ENCODE results near the gene EIF5A. TPM values are rescaled to one million over a fixed set of nuclear protein-coding genes. Genes with fewer than 3 reads are reported as not detected.

Gene EIF5A
- total and polyA plus RNA-seq, 9 of the 15 experiments (the other 6 are each of a cell fraction or from before 2014, with no cell fraction given) = 22.9 to 1,163 (median 772) TPM

- TF ChIP-seq ZNF318 (IDR thresholded peaks at IDR 0.05; ENCODE audit: borderline replicate concordance in 1 of 2, low read depth in 1 of 2) (peak in 1 of 2 experiments; percentile 45; a peak in 1 of 4 replicates), MNT (conservative IDR thresholded peaks at IDR 0.05) (0 out of 4 replicates have a peak, but pooled peaks of 1 of the 2 experiments have one; percentile 19), NBN (IDR thresholded peaks at IDR 0.05; ENCODE audit: low read depth) (peak; percentile 70; the same call in 1 of the 2 replicates), THRB (CRISPR knock-in tag; conservative IDR thresholded peaks at IDR 0.05) (peak; percentile 51; the same call in 1 of the 2 replicates), CHD2 (IDR thresholded peaks at IDR 0.05; ENCODE audit: low read depth, low read length) (peak; percentile 47; the same call in 1 of the 2 replicates), CTBP1 (IDR thresholded peaks at IDR 0.05; ENCODE audit: borderline replicate concordance) (peak; percentile 61; the same call in 1 of the 2 replicates), FOXK2 (conservative IDR thresholded peaks at IDR 0.05 in 1 of 2, IDR thresholded peaks at IDR 0.05 in 1 of 2; ENCODE audit: low read depth in 2 of 2) (peak; percentile 66 to 69; a peak in 3 of 4 replicates), ILK (tag; IDR thresholded peaks at IDR 0.05; ENCODE audit: borderline replicate concordance, low read depth) (no peak), MTA3 (IDR thresholded peaks at IDR 0.05; ENCODE audit: borderline replicate concordance) (peak; percentile 28; the same call in 1 of the 2 replicates), LEF1 (IDR thresholded peaks at IDR 0.05) (peak; percentile 82), ZBTB2 (IDR thresholded peaks at IDR 0.05) (0 out of 2 replicates have a peak, but pooled peaks have one; percentile 56), SMARCA4 (IDR thresholded peaks at IDR 0.05) (peak; percentile 60; the same call in 1 of the 2 replicates)
Measured at GRCh38 chr17:7262935-7263800, 44.3 kb upstream of the EIF5A start (continued).
